Osteocyte (in vitro differentiated cells): ENCODE measurements around the gene ACSL5. TPM values are rescaled to one million over a fixed set of nuclear protein-coding genes. Genes with fewer than 3 reads are reported as not detected.

Experiments used
- DNase-seq: peaks from one replicate; pipeline ENCODE4 v3.0.0; 2021; ENCODE audit warnings: mixed read lengths; ENCODE audit not compliant: unreplicated experiment; ENCODE audit errors: extremely low spot score
- H3K27ac Mint-ChIP-seq: one replicate; pipeline ENCODE4 v1.8.0; 2021; ENCODE audit warnings: mild to moderate bottlenecking, mixed read lengths; ENCODE audit not compliant: unreplicated experiment
- H3K27me3 Mint-ChIP-seq: one replicate; pipeline ENCODE4 v1.8.0; 2021; ENCODE audit warnings: mixed read lengths; ENCODE audit not compliant: unreplicated experiment
- H3K36me3 Mint-ChIP-seq: one replicate; pipeline ENCODE4 v1.8.0; 2021; ENCODE audit warnings: mixed read lengths; ENCODE audit not compliant: unreplicated experiment
- H3K4me1 Mint-ChIP-seq: one replicate; pipeline ENCODE4 v1.8.0; 2021; ENCODE audit warnings: mixed read lengths; ENCODE audit not compliant: unreplicated experiment
- H3K4me3 Mint-ChIP-seq: one replicate; pipeline ENCODE4 v1.8.0; 2021; ENCODE audit warnings: mild to moderate bottlenecking, moderate library complexity, mixed read lengths; ENCODE audit not compliant: unreplicated experiment
- H3K9me3 Mint-ChIP-seq: one replicate; pipeline ENCODE4 v1.8.0; 2021; ENCODE audit warnings: mixed read lengths; ENCODE audit not compliant: unreplicated experiment
- total RNA-seq: library from RNA; stranded (reverse); gene quantifications from 2 replicates; pipeline ENCODE4 v1.2.1, GENCODE V29; 2021
- TF ChIP-seq, protein P1 (sequence below): fragments of 200-600 bp; sonication (generic); IDR thresholded peaks from 2 replicates; pipeline ENCODE4 v1.5.0; 2021; ENCODE audit warnings: antibody characterized with exemption, mild to moderate bottlenecking, moderate library complexity

ACSL5 gene
- total RNA-seq, 1 donor from 2014 or later: 0.46 TPM

DNA sequence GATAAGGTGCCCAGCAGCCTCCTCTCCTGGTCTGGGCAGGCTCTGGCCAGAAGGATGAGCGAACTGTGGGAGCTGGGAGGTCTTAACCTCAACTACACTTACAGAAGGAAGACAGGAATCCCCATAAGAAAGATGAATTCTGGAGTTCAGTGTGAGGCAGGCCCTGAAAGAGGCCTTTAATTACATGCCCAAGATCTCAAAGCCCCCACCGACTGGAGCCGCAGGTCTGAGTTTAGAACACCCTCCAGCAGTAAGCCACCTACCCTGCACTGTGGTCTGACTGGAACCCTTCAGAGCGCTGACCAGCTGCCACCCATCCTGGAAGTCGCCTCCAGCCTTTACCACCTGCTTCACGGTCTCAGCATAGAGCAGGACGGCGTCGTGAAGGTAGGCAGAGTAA is 28.2 kb upstream of the ACSL5 start:
- Mint-ChIP-seq H3K9me3 (no peaks in the 10 kb centered on the region), H3K27me3 (no peaks in the 10 kb centered on the region), H3K4me1 (no peaks in the 10 kb centered on the region), H3K27ac (no peak overlapping the region), H3K4me3 (no peak overlapping the region), H3K36me3 (no peaks in the 10 kb centered on the region)
- TF ChIP-seq, protein P1, sequence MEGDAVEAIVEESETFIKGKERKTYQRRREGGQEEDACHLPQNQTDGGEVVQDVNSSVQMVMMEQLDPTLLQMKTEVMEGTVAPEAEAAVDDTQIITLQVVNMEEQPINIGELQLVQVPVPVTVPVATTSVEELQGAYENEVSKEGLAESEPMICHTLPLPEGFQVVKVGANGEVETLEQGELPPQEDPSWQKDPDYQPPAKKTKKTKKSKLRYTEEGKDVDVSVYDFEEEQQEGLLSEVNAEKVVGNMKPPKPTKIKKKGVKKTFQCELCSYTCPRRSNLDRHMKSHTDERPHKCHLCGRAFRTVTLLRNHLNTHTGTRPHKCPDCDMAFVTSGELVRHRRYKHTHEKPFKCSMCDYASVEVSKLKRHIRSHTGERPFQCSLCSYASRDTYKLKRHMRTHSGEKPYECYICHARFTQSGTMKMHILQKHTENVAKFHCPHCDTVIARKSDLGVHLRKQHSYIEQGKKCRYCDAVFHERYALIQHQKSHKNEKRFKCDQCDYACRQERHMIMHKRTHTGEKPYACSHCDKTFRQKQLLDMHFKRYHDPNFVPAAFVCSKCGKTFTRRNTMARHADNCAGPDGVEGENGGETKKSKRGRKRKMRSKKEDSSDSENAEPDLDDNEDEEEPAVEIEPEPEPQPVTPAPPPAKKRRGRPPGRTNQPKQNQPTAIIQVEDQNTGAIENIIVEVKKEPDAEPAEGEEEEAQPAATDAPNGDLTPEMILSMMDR: no peak
- no peak for DNase-seq

DNA sequence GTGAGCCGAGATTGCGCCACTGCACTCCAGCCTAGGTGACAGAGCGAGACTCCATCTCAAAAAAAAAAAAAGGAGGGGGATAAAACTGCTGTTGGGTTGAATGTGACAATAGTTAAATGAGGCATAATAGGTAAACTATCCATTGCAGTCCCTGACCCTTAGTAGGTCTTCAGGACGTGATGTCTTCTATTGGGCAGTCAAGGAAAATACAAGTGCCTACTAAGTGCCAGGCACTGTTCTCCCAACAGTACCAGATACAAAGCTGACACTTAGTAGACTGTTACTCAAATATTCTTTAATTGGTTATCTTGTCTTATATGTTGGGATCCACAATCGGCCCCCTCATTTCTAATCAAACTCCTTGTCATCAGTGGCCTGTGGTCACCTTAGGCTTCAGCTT is 27.1 kb upstream of the ACSL5 start:
- H3K9me3 Mint-ChIP-seq: no peaks in the 10 kb centered on the region
- H3K4me1 Mint-ChIP-seq: no peaks in the 10 kb centered on the region
- no peak overlapping the region for H3K27ac Mint-ChIP-seq
- H3K36me3 Mint-ChIP-seq: no peaks in the 10 kb centered on the region
- DNase-seq: no peak
- TF ChIP-seq, protein P1: no peak
- no peak overlapping the region for H3K4me3 Mint-ChIP-seq
- H3K27me3 Mint-ChIP-seq: no peaks in the 10 kb centered on the region

DNA sequence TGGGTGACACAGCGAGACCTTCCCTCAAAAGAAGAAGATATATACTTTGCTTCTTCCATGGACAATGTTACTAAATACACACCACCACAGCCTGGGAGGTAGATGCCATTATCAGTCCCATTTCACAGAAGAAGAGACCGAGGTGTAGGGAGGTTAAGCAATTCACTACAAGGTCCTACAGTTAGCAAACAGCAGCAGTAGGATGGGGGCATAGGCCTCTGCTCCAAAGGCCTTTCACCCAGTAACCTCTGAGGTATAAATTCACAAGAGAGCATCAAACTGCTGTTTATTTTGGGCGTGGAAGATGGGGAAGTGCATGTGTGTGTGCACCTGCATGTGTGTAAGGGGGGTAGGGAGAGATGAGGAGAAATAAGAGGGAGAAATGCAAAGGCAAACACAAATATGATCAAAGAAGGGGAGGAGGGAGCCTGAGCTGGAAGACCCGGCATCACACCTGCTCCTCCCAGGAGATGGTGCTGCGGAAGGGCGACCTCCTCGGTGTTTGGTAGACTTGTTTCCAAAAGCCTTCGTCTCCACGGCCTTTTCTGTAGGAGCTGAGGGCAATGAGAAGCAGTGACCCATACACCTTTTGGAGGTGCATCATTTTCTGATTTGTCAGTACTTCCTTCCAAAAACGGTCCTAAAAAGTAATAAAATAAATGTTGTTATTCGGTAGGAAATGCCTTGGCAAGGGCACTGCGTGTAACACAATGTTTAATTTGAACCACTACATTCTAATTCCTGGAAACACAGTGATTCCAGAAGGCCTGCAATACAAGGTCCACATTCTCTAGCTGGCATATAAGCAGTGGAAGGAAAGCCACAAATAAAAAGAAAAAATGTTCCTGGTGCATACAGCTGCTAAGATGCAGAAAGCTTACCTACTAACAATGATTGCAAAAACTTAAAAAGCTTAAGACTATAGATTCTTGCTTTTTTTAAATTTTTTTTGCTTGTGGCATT is 25.9 kb upstream of the ACSL5 start:
- Mint-ChIP-seq H3K4me3 (no peak overlapping the region), H3K9me3 (no peaks in the 10 kb centered on the region), H3K27ac (no peak overlapping the region), H3K36me3 (no peaks in the 10 kb centered on the region), H3K27me3 (no peaks in the 10 kb centered on the region), H3K4me1 (no peaks in the 10 kb centered on the region)
- DNase-seq: no peak
- TF ChIP-seq, protein P1: no peak

DNA sequence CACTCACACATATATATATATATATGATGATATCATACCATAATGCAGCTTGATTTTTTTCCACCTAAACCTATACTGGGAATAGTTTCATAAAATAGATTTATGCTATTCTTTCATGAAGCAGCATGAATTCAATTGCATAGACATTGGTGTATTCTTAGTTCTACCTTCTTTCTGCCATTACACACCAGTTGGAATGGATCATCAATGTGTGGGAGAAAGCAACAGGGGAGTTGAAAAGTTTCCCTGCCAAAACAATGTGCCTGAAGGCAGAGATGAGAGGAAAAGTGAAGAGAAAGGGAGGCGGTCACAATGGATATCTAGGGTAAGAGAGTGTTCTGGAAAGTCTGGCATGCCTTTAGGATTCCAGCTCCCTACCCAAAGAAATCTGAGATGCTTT is 25.2 kb upstream of the ACSL5 start:
- H3K27me3 Mint-ChIP-seq: no peaks in the 10 kb centered on the region
- TF ChIP-seq, protein P1: no peak

DNA sequence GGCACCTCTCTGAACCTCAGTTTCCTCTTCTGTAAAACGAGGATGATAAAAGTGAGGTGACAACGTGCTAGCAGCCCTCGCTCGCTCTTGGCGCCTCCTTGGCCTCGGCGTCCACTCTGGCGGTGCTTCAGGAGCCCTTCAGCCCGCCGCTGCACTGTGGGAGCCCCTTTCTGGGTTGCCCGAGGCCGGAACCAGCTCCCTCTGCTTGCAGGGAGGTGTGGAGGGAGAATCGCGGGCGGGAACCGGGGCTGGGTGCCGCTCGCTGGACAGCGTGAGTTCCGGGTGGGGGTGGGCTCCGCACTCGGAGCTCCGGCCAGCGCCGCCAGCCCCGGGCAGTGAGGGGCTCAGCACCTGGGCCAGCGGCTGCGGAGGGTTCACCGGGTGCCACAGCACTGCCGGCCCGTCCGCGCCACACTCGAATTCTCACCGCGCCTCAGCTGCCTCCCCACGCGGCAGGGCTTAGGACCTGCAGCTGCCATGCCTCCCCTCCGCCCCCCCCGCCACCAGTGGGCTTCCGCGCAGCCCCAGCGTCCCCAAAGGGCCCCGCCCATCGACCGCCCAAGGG is 24.3 kb upstream of the ACSL5 start:
- no peak for DNase-seq
- TF ChIP-seq, protein P1: no peak
- Mint-ChIP-seq H3K4me1 (no peaks in the 10 kb centered on the region), H3K27ac (no peak overlapping the region), H3K27me3 (no peaks in the 10 kb centered on the region), H3K9me3 (no peaks in the 10 kb centered on the region), H3K36me3 (no peaks in the 10 kb centered on the region), H3K4me3 (no peak overlapping the region)

More for the DNA sequence above, 25.2 kb upstream of the ACSL5 start:
- no peaks in the 10 kb centered on the region for H3K36me3 Mint-ChIP-seq
- no peaks in the 10 kb centered on the region for H3K9me3 Mint-ChIP-seq
- H3K4me1 Mint-ChIP-seq: no peaks in the 10 kb centered on the region
- H3K27ac Mint-ChIP-seq: no peak overlapping the region
- no peak for DNase-seq
- no peak overlapping the region for H3K4me3 Mint-ChIP-seq
